Dedifferentiated amniotic fluid mesenchymal stem cell (primary cell): ENCODE results near the gene TBX18.

Experiments
- DNase-seq: peaks from one replicate; pipeline ENCODE4 v3.0.0-alpha.2; 2016; ENCODE audit errors: extremely low spot score

TBX18 gene

GRCh38 chr6:84772428-84773132 lies 8.2 kb upstream of the TBX18 start:
- no peak for DNase-seq

- DNase-seq = no peak
These were observed 7.5 kb upstream of the TBX18 start for GRCh38 chr6:84771756-84772356.

GRCh38 chr6:84771125-84771755 lies 6.8 kb upstream of the TBX18 start:
- DNase-seq = no peak

- DNase-seq = no peak
These were observed 6.1 kb upstream of the TBX18 start for GRCh38 chr6:84770521-84770920.

- no peak for DNase-seq
These were observed 4.9 kb upstream of the TBX18 start for GRCh38 chr6:84769306-84769705.

GRCh38 chr6:84768442-84769174 lies 4.2 kb upstream of the TBX18 start:
- DNase-seq = no peak

- no peak for DNase-seq
These were observed 3.3 kb upstream of the TBX18 start for GRCh38 chr6:84767526-84768201.

GRCh38 chr6:84766799-84767525 lies 2.6 kb upstream of the TBX18 start:
- no peak for DNase-seq

- no peak for DNase-seq
These were observed 1.9 kb upstream of the TBX18 start for GRCh38 chr6:84766118-84766798.

GRCh38 chr6:84763886-84764331 lies 489 bp downstream of the TBX18 start:
- no peak for DNase-seq

GRCh38 chr6:84763003-84763885 lies 1.2 kb downstream of the TBX18 start:
- peak; percentile 48 for DNase-seq

- DNase-seq = no peak
These were observed 2.0 kb downstream of the TBX18 start for GRCh38 chr6:84762220-84763002.

- no peak for DNase-seq
These were observed 5.9 kb downstream of the TBX18 start for GRCh38 chr6:84758486-84758885.

- DNase-seq = no peak
These were observed 7.5 kb downstream of the TBX18 start for GRCh38 chr6:84756877-84757276.

GRCh38 chr6:84756466-84756865 lies 7.9 kb downstream of the TBX18 start:
- no peak for DNase-seq

- no peak for DNase-seq
These were observed 11.2 kb downstream of the TBX18 start for GRCh38 chr6:84753173-84753572.

- no peak for DNase-seq
These were observed 12.1 kb downstream of the TBX18 start for GRCh38 chr6:84752118-84752850.

- DNase-seq = no peak
These were observed 15.2 kb downstream of the TBX18 start for GRCh38 chr6:84749181-84749580.
